B cell (primary cell): ENCODE data around the gene SSRP1. TPM values are rescaled to one million over a fixed set of nuclear protein-coding genes. Genes with fewer than 3 reads are reported as not detected.

Experiments used
- ATAC-seq: fragments of 200-7000 bp; cut with Tn5 transposase; one replicate; pipeline ENCODE4 v1.10.0; 2021; ENCODE audit warnings: low read depth, mild to moderate bottlenecking, moderate number of reproducible peaks, moderate library complexity
- CTCF ChIA-PET: fragments of 350-600 bp; sonication (Branson Sonifier 250); formaldehyde crosslinking; loops from one replicate; lab custom pipeline; 2021; ENCODE audit warnings: antibody characterized with exemption, inconsistent platforms; lab: Charles Lee
- POLR2A ChIA-PET: fragments of 350-600 bp; sonication (Branson Sonifier 250); formaldehyde crosslinking; loops from one replicate; lab custom pipeline; 2021; ENCODE audit warnings: antibody characterized with exemption; lab: Charles Lee
- DNase-seq: peaks from one replicate; pipeline ENCODE4 v3.0.0; 2013
- H2AFZ ChIP-seq: 2 replicates; pipeline ENCODE4 v1.6.1; 2012; ENCODE audit warnings: mild to moderate bottlenecking, low read depth, low read length; ENCODE audit not compliant: insufficient read depth, poor library complexity, severe bottlenecking
- H3K27ac ChIP-seq, 2 donors: 1 replicate in 1 of 2; 2 replicates in 1 of 2; pipeline ENCODE4 v1.5.1; 2012 to 2013; ENCODE audit warnings: low read length in 2 of 2, mild to moderate bottlenecking in 2 of 2, moderate library complexity in 1 of 2
- H3K27me3 ChIP-seq, 4 experiments: fragments of 200-600 bp in 1 of 4; sonication (generic) in 1 of 4; replicated peaks in 1 of 4; 1 replicate in 2 of 4; 2 replicates in 2 of 4; pipeline versions ENCODE4 v1.6.1 to v1.7.0; 2013 to 2016; ENCODE audit warnings: low read length in 3 of 4, mild to moderate bottlenecking in 2 of 4, mixed read lengths in 1 of 4, moderate library complexity in 1 of 4; ENCODE audit not compliant: insufficient read depth in 4 of 4, control insufficient read depth in 3 of 4; ENCODE audit errors: control extremely low read depth in 1 of 4
- H3K36me3 ChIP-seq, 2 experiments: replicated peaks in 1 of 2; 1 replicate in 1 of 2; 2 replicates in 1 of 2; pipeline versions ENCODE4 v1.6.1 to v1.7.1; 2013; ENCODE audit warnings: low read length in 1 of 2; ENCODE audit not compliant: insufficient read depth in 2 of 2, control insufficient read depth in 1 of 2; ENCODE audit errors: control extremely low read depth in 1 of 2, extremely low read depth in 1 of 2
- H3K4me1 ChIP-seq, 2 donors: fragments of 200-600 bp in 1 of 2; sonication (generic) in 1 of 2; 1 replicate in 1 of 2; 2 replicates in 1 of 2; pipeline versions ENCODE4 v1.5.1 to v1.6.1; 2013 to 2017; ENCODE audit warnings: low read length in 2 of 2; ENCODE audit not compliant: control insufficient read depth in 2 of 2, insufficient read depth in 2 of 2
- H3K4me2 ChIP-seq: replicated peaks from 2 replicates; pipeline ENCODE3; 2012; ENCODE audit warnings: mild to moderate bottlenecking, low read depth, low read length; ENCODE audit not compliant: poor library complexity, severe bottlenecking
- H3K4me3 ChIP-seq, 5 experiments: fragments of 200-600 bp in 1 of 5; sonication (generic) in 1 of 5; 1 replicate in 3 of 5; 2 replicates in 2 of 5; pipeline versions ENCODE4 v1.5.1 to v1.7.0; 2011 to 2016; ENCODE audit warnings: low read length in 4 of 5, mild to moderate bottlenecking in 4 of 5, low read depth in 2 of 5, control low read depth in 1 of 5, moderate library complexity in 1 of 5; ENCODE audit not compliant: insufficient read depth in 1 of 5; ENCODE audit errors: control extremely low read depth in 1 of 5, extremely low read depth in 1 of 5
- H3K79me2 ChIP-seq: fragments of 200-600 bp; sonication (generic); one replicate; pipeline ENCODE4 v1.6.0; 2016; ENCODE audit warnings: low read length; ENCODE audit not compliant: control insufficient read depth, insufficient read depth
- H3K9ac ChIP-seq: fragments of 200-600 bp; sonication (generic); 2 replicates; pipeline ENCODE4 v1.6.1; 2017; ENCODE audit warnings: mild to moderate bottlenecking, low read length, moderate library complexity
- H3K9me3 ChIP-seq, 3 donors: one replicate each; pipeline versions ENCODE4 v1.6.1 to v1.7.1; 2013; ENCODE audit warnings: low read length in 2 of 3; ENCODE audit not compliant: control insufficient read depth in 2 of 3, insufficient read depth in 1 of 3; ENCODE audit errors: control extremely low read depth in 1 of 3
- H4K20me1 ChIP-seq: 2 replicates; pipeline ENCODE4 v1.6.0; 2012; ENCODE audit warnings: mild to moderate bottlenecking, low read length; ENCODE audit not compliant: insufficient read depth, control insufficient read depth, poor library complexity, severe bottlenecking
- H3K27ac Mint-ChIP-seq: one replicate; pipeline ENCODE4 v1.8.0; 2021; ENCODE audit warnings: mixed read lengths
- H3K27me3 Mint-ChIP-seq: one replicate; pipeline ENCODE4 v1.8.0; 2021; ENCODE audit warnings: mixed read lengths
- H3K4me1 Mint-ChIP-seq: one replicate; pipeline ENCODE4 v1.8.0; 2021; ENCODE audit warnings: mixed read lengths
- H3K4me3 Mint-ChIP-seq: one replicate; pipeline ENCODE4 v1.8.0; 2021; ENCODE audit warnings: mixed read lengths
- H3K9me3 Mint-ChIP-seq: one replicate; pipeline ENCODE4 v1.8.0; 2022; ENCODE audit warnings: mixed read lengths; ENCODE audit not compliant: insufficient read depth
- CTCF ChIP-seq: fragments of 200-600 bp; IDR thresholded peaks from one replicate; pipeline ENCODE4 v1.8.0; 2022; ENCODE audit warnings: antibody characterized with exemption, mild to moderate bottlenecking
- EZH2 ChIP-seq: IDR thresholded peaks from 2 replicates; pipeline ENCODE4 v1.6.1; 2012; ENCODE audit warnings: borderline replicate concordance, low read depth, mild to moderate bottlenecking, moderate library complexity, low read length; ENCODE audit not compliant: insufficient read depth, poor library complexity, severe bottlenecking
- WGBS: methylation state at CpG from one replicate; pipeline ENCODE4 v1.1.5; 2013; ENCODE audit warnings: missing lambda C conversion rate; ENCODE audit not compliant: insufficient coverage; 5-methylcytosine and 5-hydroxymethylcytosine counted together
- intact Hi-C: fragments of 100-400 bp; cut with micrococcal nuclease; formaldehyde crosslinking; loops from one replicate; pipeline ENCODE4 v1.10.0; 2022
- polyA plus RNA-seq: library from polyadenylated mRNA; depleted of rRNA; stranded (reverse); fragments of >200 nt; gene quantifications from 2 replicates; pipeline ENCODE4 v1.2.3, GENCODE V29; 2012
- total RNA-seq, 2 donors: library from RNA; stranded (reverse); fragments of 120-200 nt in 1 of 2; gene quantifications; 1 replicate in 1 of 2; 2 replicates in 1 of 2; pipeline versions ENCODE4 v1.2.3 to v1.2.4, GENCODE V29; 2013 to 2022

The SSRP1 gene
- total and polyA plus RNA-seq, 2 donors (not counting 1 experiment from before 2014, with no cell fraction given): 40.9 to 66.6 TPM

- no peaks in the 10 kb centered on the region for H3K79me2 ChIP-seq
- no peaks in the 10 kb centered on the region for H3K36me3 ChIP-seq
- H2AFZ ChIP-seq: no peak overlapping the region
- TF ChIP-seq EZH2 (no peak), CTCF (no peak)
- intact Hi-C loops: loop anchor here (1.0 to 5.0 kb wide), 6 partner anchors 10 to 1792 kb away; partner anchors contain the start of gene SSRP1
- DNase-seq (no peak), ATAC-seq (no peak)
- POLR2A ChIA-PET: no interaction called here
- no peaks in the 10 kb centered on the region for H3K9me3 Mint-ChIP-seq
- no peaks in the 10 kb centered on the region for H4K20me1 ChIP-seq
- H3K4me1 ChIP-seq: peaks cover 0 to 3% of the 10 kb centered on the region in 2 donors
- CTCF ChIA-PET: interaction anchor here (1.4 to 6.8 kb wide), 5 partner anchors 9 to 297 kb away, joined by 4 to 94 read pairs (median 10); partner anchors contain the start of genes SSRP1 and TNKS1BP1
- no peaks in the 10 kb centered on the region for H3K9me3 ChIP-seq
- peaks cover 4% of the 10 kb centered on the region for H3K4me1 Mint-ChIP-seq
- H3K27ac Mint-ChIP-seq: no peak overlapping the region
- H3K4me2 ChIP-seq: no peak overlapping the region
- no peak overlapping the region for H3K9ac ChIP-seq
- H3K27ac ChIP-seq: no peak overlapping the region
- peaks cover 13% of the 10 kb centered on the region for H3K27me3 Mint-ChIP-seq
- no peak overlapping the region for H3K4me3 ChIP-seq
- 97% methylated on average over 10 of the region's 10 CpGs for WGBS
- no peak overlapping the region for H3K4me3 Mint-ChIP-seq
- no peaks in the 10 kb centered on the region for H3K27me3 ChIP-seq
These were observed 9.1 kb upstream of the SSRP1 start for GRCh38 chr11:57344826-57345225.

GRCh38 chr11:57343825-57344224 is 8.1 kb upstream of the SSRP1 start:
- WGBS: 100% methylated on average over 4 of the region's 7 CpGs
- H4K20me1 ChIP-seq: no peaks in the 10 kb centered on the region
- Mint-ChIP-seq H3K9me3 (no peaks in the 10 kb centered on the region), H3K27me3 (peaks cover 11% of the 10 kb centered on the region), H3K27ac (no peak overlapping the region), H3K4me3 (no peak overlapping the region), H3K4me1 (peaks cover 3% of the 10 kb centered on the region)
- DNase-seq (no peak), ATAC-seq (no peak)
- H3K4me3 ChIP-seq: no peak overlapping the region
- H3K4me2 ChIP-seq: no peak overlapping the region
- intact Hi-C loops: no loop called here
- no peaks in the 10 kb centered on the region for H3K36me3 ChIP-seq
- no peak overlapping the region for H3K9ac ChIP-seq
- H3K9me3 ChIP-seq: no peaks in the 10 kb centered on the region
- ChIA-PET CTCF (interaction anchor here (0.7 to 1.4 kb wide), 5 partner anchors 9 to 300 kb away, joined by 3 to 10 read pairs (median 6); partner anchors contain the start of gene TNKS1BP1), POLR2A (no interaction called here)
- H3K27ac ChIP-seq: no peak overlapping the region
- no peaks in the 10 kb centered on the region for H3K27me3 ChIP-seq
- no peaks in the 10 kb centered on the region for H3K79me2 ChIP-seq
- no peak overlapping the region for H2AFZ ChIP-seq
- TF ChIP-seq CTCF: no peak
- no peak for TF ChIP-seq EZH2
- H3K4me1 ChIP-seq: no peaks in the 10 kb centered on the region
